ENCODE results near the gene PPT2.
"Not testable (repeated sequence)": the region's sequence is repeated elsewhere in the genome, so short reads cannot be mapped to it uniquely, and the experiment has no call there.

The PPT2 gene

GRCh38 chr6:32190054-32190851 is 36.3 kb downstream of the PPT2 start, which contains the start of gene PBX2:
PBX2 (minus strand) TSS chr6:32190202; CDS start chr6:32189915, 287 bp downstream.
- H3K4me3 ChIP-seq (replicated peaks; ENCODE audit: low read depth, low read length) = peak within 1 kb of the TSS; percentile 92

GRCh38 chr6:32190911-32191677 is 37.2 kb downstream of the PPT2 start:
- Histone ChIP-seq H3K4me3 (replicated peaks; ENCODE audit: low read depth, low read length) (peak overlapping the region; percentile 92), H3K27me3 (replicated peaks; ENCODE audit: control insufficient read depth, insufficient read depth, low read length) (no peaks in the 10 kb centered on the region), H3K36me3 (ENCODE audit: control insufficient read depth, insufficient read depth, low read length) (peaks cover 12% of the 10 kb centered on the region)
- DNase-seq (ENCODE audit: extremely low read depth, insufficient read length) = no peak
- TF ChIP-seq CTCF (IDR thresholded peaks at IDR 0.05; ENCODE audit: insufficient read depth, low read length, poor library complexity, severe bottlenecking) = no peak

More at GRCh38 chr6:32190054-32190851, 36.3 kb downstream of the PPT2 start, which contains the start of gene PBX2:
- peak; percentile 85 for DNase-seq (ENCODE audit: extremely low read depth, insufficient read length)
- no peaks in the 10 kb centered on the region for H3K27me3 ChIP-seq (replicated peaks; ENCODE audit: control insufficient read depth, insufficient read depth, low read length)
- peaks cover 12% of the 10 kb centered on the region for H3K36me3 ChIP-seq (ENCODE audit: control insufficient read depth, insufficient read depth, low read length)
- no peak for TF ChIP-seq CTCF (IDR thresholded peaks at IDR 0.05; ENCODE audit: insufficient read depth, low read length, poor library complexity, severe bottlenecking)

GRCh38 chr6:32191696-32192607 is 38.0 kb downstream of the PPT2 start:
- peak overlapping the region; percentile 92 for H3K4me3 ChIP-seq (replicated peaks; ENCODE audit: low read depth, low read length)
- no peaks in the 10 kb centered on the region for H3K27me3 ChIP-seq (replicated peaks; ENCODE audit: control insufficient read depth, insufficient read depth, low read length)
- peaks cover 5% of the 10 kb centered on the region for H3K36me3 ChIP-seq (ENCODE audit: control insufficient read depth, insufficient read depth, low read length)
- no peak for DNase-seq (ENCODE audit: extremely low read depth, insufficient read length)
- TF ChIP-seq CTCF (IDR thresholded peaks at IDR 0.05; ENCODE audit: insufficient read depth, low read length, poor library complexity, severe bottlenecking) = no peak

- no peak for TF ChIP-seq CTCF (IDR thresholded peaks at IDR 0.05; ENCODE audit: insufficient read depth, low read length, poor library complexity, severe bottlenecking)
- DNase-seq (ENCODE audit: extremely low read depth, insufficient read length) = peak; percentile 81
- H3K4me3 ChIP-seq (replicated peaks; ENCODE audit: low read depth, low read length) = peak within 1 kb of the TSS; percentile 92
- H3K36me3 ChIP-seq (ENCODE audit: control insufficient read depth, insufficient read depth, low read length) = no peaks in the 10 kb centered on the region; the same call in none of the 2 replicates
- H3K27me3 ChIP-seq (replicated peaks; ENCODE audit: control insufficient read depth, insufficient read depth, low read length) = no peaks in the 10 kb centered on the region
Observed at GRCh38 chr6:32192608-32193039, 38.7 kb downstream of the PPT2 start, which contains the start of gene GPSM3. GPSM3 (minus strand) TSS chr6:32192643; CDS start chr6:32192513, 130 bp downstream.

GRCh38 chr6:32193096-32193495 is 39.2 kb downstream of the PPT2 start:
- not testable (repeated sequence) for H3K36me3 ChIP-seq (ENCODE audit: control insufficient read depth, insufficient read depth, low read length); H3K27me3 ChIP-seq (replicated peaks; ENCODE audit: control insufficient read depth, insufficient read depth, low read length); DNase-seq (ENCODE audit: extremely low read depth, insufficient read length)
- peak overlapping the region; percentile 92 for H3K4me3 ChIP-seq (replicated peaks; ENCODE audit: low read depth, low read length)
